A673 (cell line): Measurements from ENCODE around the gene CAMKV. TPM values are rescaled to one million over a fixed set of nuclear protein-coding genes. Genes with fewer than 3 reads are reported as not detected.

ENCODE experiments used
- BruUV-seq: library from RNA; stranded (reverse); fragments of 400-500 nt; replicated peaks from 2 replicates; lab custom pipeline; 2021; lab: Mats Ljungman, UMichigan
- CTCF ChIA-PET: fragments of 300-600 bp; sonication (Branson Sonifier 250); formaldehyde crosslinking; loops from one replicate; lab custom pipeline; 2022; ENCODE audit warnings: antibody characterized with exemption; lab: Charles Lee
- POLR2A ChIA-PET: fragments of 300-600 bp; sonication (Branson Sonifier 250); formaldehyde crosslinking; loops from one replicate; lab custom pipeline; 2022; ENCODE audit warnings: antibody characterized with exemption; ENCODE audit not compliant: low non-redundant PET; lab: Charles Lee
- DNase-seq: peaks from one replicate; pipeline ENCODE4 v3.0.0-alpha.2; 2015; ENCODE audit warnings: low spot score
- H3K27ac ChIP-seq: fragments of 200-600 bp; sonication (generic); 2 replicates; pipeline ENCODE4 v1.5.1; 2016; ENCODE audit warnings: mixed run types, low read depth, mild to moderate bottlenecking, mixed read lengths, antibody characterized with exemption, low read length; ENCODE audit not compliant: poor library complexity, severe bottlenecking
- H3K27me3 ChIP-seq: fragments of 200-600 bp; sonication (generic); replicated peaks from 2 replicates; pipeline ENCODE4 v1.6.1; 2017; ENCODE audit warnings: mixed run types, low read depth, mild to moderate bottlenecking, mixed read lengths, antibody characterized with exemption, low read length; ENCODE audit not compliant: insufficient read depth, poor library complexity
- H3K36me3 ChIP-seq: fragments of 200-600 bp; sonication (generic); 2 replicates; pipeline ENCODE4 v1.6.1; 2016; ENCODE audit warnings: mixed run types, mild to moderate bottlenecking, mixed read lengths, antibody characterized with exemption, low read length; ENCODE audit not compliant: insufficient read depth, poor library complexity, severe bottlenecking
- H3K4me1 ChIP-seq: fragments of 200-600 bp; sonication (generic); 2 replicates; pipeline ENCODE4 v1.6.1; 2017; ENCODE audit warnings: mixed run types, mild to moderate bottlenecking, mixed read lengths, antibody characterized with exemption, low read length; ENCODE audit not compliant: insufficient read depth, poor library complexity, severe bottlenecking
- H3K4me3 ChIP-seq: fragments of 200-600 bp; sonication (generic); 2 replicates; pipeline ENCODE4 v1.5.1; 2016; ENCODE audit warnings: low read depth, mixed run types, mild to moderate bottlenecking, mixed read lengths, low read length; ENCODE audit not compliant: poor library complexity, severe bottlenecking
- H3K9me3 ChIP-seq: fragments of 200-600 bp; sonication (generic); 2 replicates; pipeline ENCODE4 v1.6.1; 2016; ENCODE audit warnings: mixed run types, low read depth, mild to moderate bottlenecking, mixed read lengths, antibody characterized with exemption, low read length; ENCODE audit not compliant: poor library complexity, severe bottlenecking
- EZH2 ChIP-seq: fragments of 200-600 bp; sonication (generic); IDR thresholded peaks from 2 replicates; pipeline ENCODE4 v1.6.1; 2017; ENCODE audit warnings: borderline replicate concordance, low read depth, mild to moderate bottlenecking, mixed read lengths, antibody characterized with exemption, low read length; ENCODE audit not compliant: poor library complexity, severe bottlenecking
- intact Hi-C: fragments of 100-400 bp; cut with micrococcal nuclease; formaldehyde crosslinking; loops from one replicate; pipeline ENCODE4 v1.10.0; 2022; ENCODE audit not compliant: unreplicated experiment
- total RNA-seq: library from RNA; stranded (reverse); gene quantifications from 2 replicates; pipeline ENCODE4 v1.2.3, GENCODE V29; 2021
- TF ChIP-seq, protein P1 (sequence below): fragments of 300-800, 200-600 bp; sonication (generic); conservative IDR thresholded peaks from 2 replicates; pipeline ENCODE4 v1.5.1; 2017; ENCODE audit warnings: low read depth, mild to moderate bottlenecking, antibody characterized with exemption, low read length, moderate library complexity, mixed read lengths

Gene CAMKV
- total RNA-seq, 1 experiment from 2014 or later = 5.4 TPM

DNA sequence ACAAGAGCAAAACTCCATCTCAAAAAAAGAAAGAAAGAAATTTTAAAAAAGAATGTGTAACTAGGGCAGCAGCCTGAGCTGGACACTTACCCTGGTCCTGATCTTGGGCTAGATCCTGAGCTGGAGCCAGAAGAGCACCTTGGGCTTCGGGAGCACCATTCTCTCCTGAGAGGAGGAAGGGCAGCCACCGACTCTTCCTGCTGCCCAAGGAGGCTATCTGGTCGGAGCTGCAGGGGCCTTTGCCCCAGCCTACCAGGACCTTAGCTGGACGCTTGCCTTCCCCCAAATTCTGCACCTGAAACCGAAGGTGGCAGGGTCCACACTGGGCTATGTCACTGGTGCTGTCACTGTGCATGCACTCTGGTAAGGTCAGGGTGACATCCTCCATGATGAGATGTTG is 6.9 kb upstream of the CAMKV start:
- no TSS peak for BruUV-seq
- Histone ChIP-seq H3K27me3 (no peaks in the 10 kb centered on the region), H3K27ac (no peak overlapping the region), H3K4me3 (no peak overlapping the region), H3K4me1 (no peaks in the 10 kb centered on the region), H3K9me3 (no peaks in the 10 kb centered on the region), H3K36me3 (no peaks in the 10 kb centered on the region)
- POLR2A ChIA-PET = no interaction called here
- no peak for DNase-seq
- no peak for TF ChIP-seq EZH2
- TF ChIP-seq, protein P1, sequence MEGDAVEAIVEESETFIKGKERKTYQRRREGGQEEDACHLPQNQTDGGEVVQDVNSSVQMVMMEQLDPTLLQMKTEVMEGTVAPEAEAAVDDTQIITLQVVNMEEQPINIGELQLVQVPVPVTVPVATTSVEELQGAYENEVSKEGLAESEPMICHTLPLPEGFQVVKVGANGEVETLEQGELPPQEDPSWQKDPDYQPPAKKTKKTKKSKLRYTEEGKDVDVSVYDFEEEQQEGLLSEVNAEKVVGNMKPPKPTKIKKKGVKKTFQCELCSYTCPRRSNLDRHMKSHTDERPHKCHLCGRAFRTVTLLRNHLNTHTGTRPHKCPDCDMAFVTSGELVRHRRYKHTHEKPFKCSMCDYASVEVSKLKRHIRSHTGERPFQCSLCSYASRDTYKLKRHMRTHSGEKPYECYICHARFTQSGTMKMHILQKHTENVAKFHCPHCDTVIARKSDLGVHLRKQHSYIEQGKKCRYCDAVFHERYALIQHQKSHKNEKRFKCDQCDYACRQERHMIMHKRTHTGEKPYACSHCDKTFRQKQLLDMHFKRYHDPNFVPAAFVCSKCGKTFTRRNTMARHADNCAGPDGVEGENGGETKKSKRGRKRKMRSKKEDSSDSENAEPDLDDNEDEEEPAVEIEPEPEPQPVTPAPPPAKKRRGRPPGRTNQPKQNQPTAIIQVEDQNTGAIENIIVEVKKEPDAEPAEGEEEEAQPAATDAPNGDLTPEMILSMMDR = no peak
- CTCF ChIA-PET = no interaction called here
- intact Hi-C loops = no loop called here

DNA sequence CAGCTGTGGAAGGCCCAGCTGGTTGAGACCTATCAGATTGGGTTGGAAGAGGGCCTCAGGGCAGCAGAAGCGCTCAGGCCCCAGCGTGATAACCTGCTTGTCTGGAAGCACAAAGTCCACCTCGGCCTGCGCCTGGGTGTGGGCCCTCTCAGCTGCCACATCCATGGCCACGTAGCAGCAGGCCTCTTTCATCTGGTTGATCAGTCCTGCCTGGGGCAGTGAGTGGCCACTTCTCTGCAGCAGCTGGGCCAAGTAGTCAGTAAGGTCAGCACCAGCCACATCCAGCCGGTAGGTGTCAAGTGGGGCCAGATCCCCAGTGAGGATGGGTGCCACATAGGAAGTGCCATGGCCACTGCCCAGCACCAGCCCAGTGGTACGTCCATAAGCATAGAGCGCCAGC is 3.9 kb upstream of the CAMKV start:
- Histone ChIP-seq H3K4me1 (no peaks in the 10 kb centered on the region), H3K27me3 (no peaks in the 10 kb centered on the region), H3K4me3 (no peak overlapping the region), H3K36me3 (no peaks in the 10 kb centered on the region), H3K27ac (no peak overlapping the region), H3K9me3 (no peaks in the 10 kb centered on the region)
- intact Hi-C loops = no loop called here
- POLR2A ChIA-PET = no interaction called here
- no TSS peak for BruUV-seq
- TF ChIP-seq EZH2 = no peak
- TF ChIP-seq, protein P1 = no peak
- DNase-seq = no peak
- CTCF ChIA-PET = no interaction called here

DNA sequence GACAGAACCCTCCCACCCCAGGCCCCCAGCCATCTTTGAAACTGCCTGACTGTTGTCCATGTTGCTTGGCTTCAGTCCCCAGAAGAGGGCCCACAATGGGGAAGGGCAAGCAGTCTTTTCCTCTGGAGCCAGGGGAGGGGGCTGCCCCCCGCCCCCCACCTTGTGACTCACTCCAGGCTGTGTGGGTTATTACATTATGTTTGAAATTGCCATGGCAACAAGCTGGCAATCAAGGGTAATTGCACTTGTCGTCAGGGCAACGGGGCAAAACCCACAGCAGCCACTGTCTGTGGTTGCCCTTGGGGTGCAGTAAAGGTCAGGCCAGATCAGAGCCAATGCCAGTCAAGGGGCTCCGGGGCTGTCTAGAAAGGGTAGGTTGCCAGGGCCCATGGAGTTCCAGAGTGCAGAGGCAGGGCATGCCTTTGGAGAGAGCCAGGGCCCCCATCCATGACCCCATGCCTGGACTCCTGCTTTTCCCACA is 3.1 kb upstream of the CAMKV start:
- intact Hi-C loops = no loop called here
- Histone ChIP-seq H3K9me3 (no peaks in the 10 kb centered on the region), H3K36me3 (no peaks in the 10 kb centered on the region), H3K4me1 (no peaks in the 10 kb centered on the region), H3K27ac (no peak overlapping the region), H3K27me3 (no peaks in the 10 kb centered on the region), H3K4me3 (no peak overlapping the region)
- ChIA-PET POLR2A (no interaction called here), CTCF (no interaction called here)
- DNase-seq = no peak
- BruUV-seq = no TSS peak
- no peak for TF ChIP-seq EZH2
- TF ChIP-seq, protein P1 = no peak
